AG09309 (cell line): ENCODE results near the gene ITGA7.

ENCODE experiments used
- DNase-seq: peaks from one replicate; pipeline ENCODE4 v3.0.0-alpha.2; 2010; ENCODE audit warnings: low read depth
- H3K4me3 ChIP-seq: 2 replicates; pipeline ENCODE4 v1.5.1; 2011; ENCODE audit warnings: mild to moderate bottlenecking, low read depth, low read length, moderate library complexity; ENCODE audit not compliant: control insufficient read depth
- TF ChIP-seq, protein P1 (sequence below): IDR thresholded peaks from 2 replicates; pipeline ENCODE4 v1.5.1; 2011; ENCODE audit warnings: mild to moderate bottlenecking, low read depth, low read length, inconsistent platforms; ENCODE audit not compliant: insufficient read depth, control insufficient read depth; ENCODE audit errors: missing control alignments

The ITGA7 gene

GRCh38 chr12:55745361-55746173, 37.9 kb upstream of the ITGA7 start:
- H3K4me3 ChIP-seq, result no peak overlapping the region
- DNase-seq, result no peak
- TF ChIP-seq, protein P1, sequence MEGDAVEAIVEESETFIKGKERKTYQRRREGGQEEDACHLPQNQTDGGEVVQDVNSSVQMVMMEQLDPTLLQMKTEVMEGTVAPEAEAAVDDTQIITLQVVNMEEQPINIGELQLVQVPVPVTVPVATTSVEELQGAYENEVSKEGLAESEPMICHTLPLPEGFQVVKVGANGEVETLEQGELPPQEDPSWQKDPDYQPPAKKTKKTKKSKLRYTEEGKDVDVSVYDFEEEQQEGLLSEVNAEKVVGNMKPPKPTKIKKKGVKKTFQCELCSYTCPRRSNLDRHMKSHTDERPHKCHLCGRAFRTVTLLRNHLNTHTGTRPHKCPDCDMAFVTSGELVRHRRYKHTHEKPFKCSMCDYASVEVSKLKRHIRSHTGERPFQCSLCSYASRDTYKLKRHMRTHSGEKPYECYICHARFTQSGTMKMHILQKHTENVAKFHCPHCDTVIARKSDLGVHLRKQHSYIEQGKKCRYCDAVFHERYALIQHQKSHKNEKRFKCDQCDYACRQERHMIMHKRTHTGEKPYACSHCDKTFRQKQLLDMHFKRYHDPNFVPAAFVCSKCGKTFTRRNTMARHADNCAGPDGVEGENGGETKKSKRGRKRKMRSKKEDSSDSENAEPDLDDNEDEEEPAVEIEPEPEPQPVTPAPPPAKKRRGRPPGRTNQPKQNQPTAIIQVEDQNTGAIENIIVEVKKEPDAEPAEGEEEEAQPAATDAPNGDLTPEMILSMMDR, result no peak

DNA sequence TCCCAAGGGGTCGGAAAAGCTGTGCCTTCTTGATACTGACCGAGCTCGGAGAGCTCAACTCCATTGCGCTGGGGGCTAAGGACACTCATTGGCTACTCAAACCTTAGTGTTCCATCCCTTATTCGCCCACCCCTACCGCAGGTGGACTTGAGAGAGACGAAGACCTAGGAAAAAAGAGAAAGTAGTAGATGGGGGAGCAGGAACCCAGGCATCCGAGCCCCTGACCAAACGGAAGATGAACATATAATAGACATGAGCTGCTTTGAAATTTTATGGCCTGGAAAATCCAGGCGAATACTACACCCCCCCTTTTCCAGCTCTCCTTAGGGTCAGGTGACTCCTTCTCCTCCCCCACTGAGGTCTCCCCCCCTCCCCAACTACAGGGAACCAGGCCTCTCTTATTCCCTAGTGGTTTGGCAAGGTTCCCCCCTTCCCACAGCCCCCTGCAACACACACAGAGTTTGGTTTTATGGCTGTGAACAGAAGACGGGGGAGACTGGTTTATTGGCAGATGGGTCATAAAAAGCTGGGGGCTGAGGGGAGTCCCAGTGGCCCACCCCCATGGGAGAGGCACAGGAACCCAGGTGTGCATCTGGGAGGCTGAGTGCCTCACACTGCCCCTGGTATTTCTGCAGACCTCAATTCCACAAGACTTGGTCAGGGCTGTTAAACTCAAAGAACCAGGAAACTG, 36.8 kb upstream of the ITGA7 start:
- TF ChIP-seq, protein P1, result no peak
- no peak for DNase-seq
- H3K4me3 ChIP-seq, result peak overlapping the region; percentile 62

DNA sequence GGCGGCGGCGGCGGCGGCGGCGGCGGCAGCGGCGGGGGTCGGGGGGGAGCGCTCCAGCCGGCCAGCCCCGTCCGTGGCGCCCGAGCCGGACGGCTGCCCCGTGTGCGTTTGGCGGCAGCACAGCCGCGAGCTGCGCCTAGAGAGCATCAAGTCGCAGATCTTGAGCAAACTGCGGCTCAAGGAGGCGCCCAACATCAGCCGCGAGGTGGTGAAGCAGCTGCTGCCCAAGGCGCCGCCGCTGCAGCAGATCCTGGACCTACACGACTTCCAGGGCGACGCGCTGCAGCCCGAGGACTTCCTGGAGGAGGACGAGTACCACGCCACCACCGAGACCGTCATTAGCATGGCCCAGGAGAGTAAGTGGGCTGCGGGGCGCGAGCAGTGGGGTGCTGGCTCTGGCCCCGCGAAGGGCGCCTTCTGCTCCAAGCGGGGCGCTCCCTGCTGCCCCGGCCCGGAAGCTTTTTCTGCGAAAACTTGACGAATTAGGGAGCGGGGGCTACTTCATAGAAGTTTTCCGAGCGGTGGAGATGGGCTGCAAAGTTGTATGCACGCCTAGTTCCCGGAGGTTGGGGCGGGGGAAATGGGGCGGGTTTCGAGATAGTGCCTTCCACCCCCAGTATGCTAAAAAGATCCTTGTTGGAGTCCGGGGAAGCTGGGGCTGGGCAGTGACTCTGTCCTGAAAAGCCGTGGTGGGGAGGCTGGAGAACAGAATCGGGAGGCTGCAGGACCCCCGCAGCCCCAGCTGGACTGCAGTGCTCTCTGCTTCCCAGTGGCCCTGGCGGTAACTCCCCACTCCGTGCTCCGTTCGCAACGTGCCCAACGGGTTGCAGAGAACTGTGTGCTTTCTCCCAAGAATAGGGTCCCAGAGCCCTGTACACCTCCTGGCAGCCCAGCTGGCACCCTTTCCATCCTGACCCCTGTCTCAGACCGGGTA, 36.0 kb upstream of the ITGA7 start:
- no peak for DNase-seq
- peak overlapping the region; percentile 62 for H3K4me3 ChIP-seq
- TF ChIP-seq, protein P1, result peak; percentile 14

GRCh38 chr12:55742719-55743405, 35.2 kb upstream of the ITGA7 start, which contains the start of gene GDF11:
Gene GDF11 (plus strand): TSS chr12:55743122. CDS start chr12:55743317, 195 bp downstream.
- no peak for DNase-seq
- peak within 1 kb of the TSS; percentile 62 for H3K4me3 ChIP-seq
- TF ChIP-seq, protein P1, result no peak

DNA sequence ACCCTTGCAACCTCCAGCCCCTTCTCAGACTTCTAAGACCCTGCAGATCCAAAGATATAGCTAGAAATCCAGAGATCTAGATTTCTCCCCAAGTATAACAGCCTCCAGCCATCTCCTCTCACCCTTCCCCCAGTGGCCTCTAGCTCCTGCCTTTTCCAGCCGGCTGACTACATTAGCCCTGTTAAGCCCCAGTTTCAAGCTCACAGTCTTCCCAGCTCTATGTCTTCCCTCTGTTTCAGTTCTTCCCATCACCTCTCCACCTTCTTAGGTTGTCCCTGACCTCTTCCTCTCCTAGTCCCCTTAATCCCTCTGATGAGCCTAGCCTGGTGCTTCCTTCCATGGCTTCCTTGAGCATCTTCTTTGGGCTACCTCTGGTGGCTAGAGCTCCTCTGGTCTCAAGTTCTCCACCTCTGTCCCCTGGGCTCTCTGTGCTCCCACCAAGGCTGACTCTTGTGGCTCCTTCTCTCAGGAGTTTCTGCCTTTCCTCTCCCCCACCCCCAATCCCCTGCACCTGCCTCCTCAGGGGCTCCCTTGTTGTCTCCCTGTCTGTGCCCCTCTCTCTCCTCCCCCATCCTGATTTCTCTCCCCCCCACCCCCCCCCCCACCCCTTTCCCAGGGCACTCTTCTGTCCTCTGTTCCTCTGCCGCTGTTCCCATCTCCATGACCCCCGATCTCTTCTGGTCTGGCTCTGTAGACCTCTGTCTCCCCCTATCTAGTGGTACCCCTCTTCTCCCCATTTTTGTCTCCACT, 34.4 kb upstream of the ITGA7 start:
- TF ChIP-seq, protein P1, result no peak
- peak overlapping the region; percentile 39 for H3K4me3 ChIP-seq
- no peak for DNase-seq
